Measurements from ENCODE around the gene TRABD2B. TPM values are rescaled to one million over a fixed set of nuclear protein-coding genes. Genes with fewer than 3 reads are reported as not detected.

The TRABD2B gene
- total RNA-seq, 1 donor from 2014 or later: 6.7 TPM

- H3K27me3 Mint-ChIP-seq: peaks cover 52% of the 10 kb centered on the region
- TF ChIP-seq CTCF (conservative IDR thresholded peaks at IDR 0.05): no peak
- H3K9me3 Mint-ChIP-seq: no peaks in the 10 kb centered on the region
- DNase-seq (ENCODE audit: extremely low spot score, unreplicated experiment): no peak
- peaks cover 9% of the 10 kb centered on the region for H3K4me1 Mint-ChIP-seq (ENCODE audit: unreplicated experiment)
- H3K27ac Mint-ChIP-seq: no peak overlapping the region
- no peak overlapping the region for H3K4me3 Mint-ChIP-seq
- H3K36me3 Mint-ChIP-seq: no peaks in the 10 kb centered on the region
Observed at GRCh38 chr1:47729685-47730084, 267.5 kb downstream of the TRABD2B start.

GRCh38 chr1:47727697-47728085, 269.5 kb downstream of the TRABD2B start:
- TF ChIP-seq CTCF (conservative IDR thresholded peaks at IDR 0.05): no peak
- no peak for DNase-seq (ENCODE audit: extremely low spot score, unreplicated experiment)
- H3K4me1 Mint-ChIP-seq (ENCODE audit: unreplicated experiment): peaks cover 9% of the 10 kb centered on the region
- no peak overlapping the region for H3K4me3 Mint-ChIP-seq
- no peak overlapping the region for H3K27ac Mint-ChIP-seq
- H3K27me3 Mint-ChIP-seq: peaks cover 64% of the 10 kb centered on the region
- H3K9me3 Mint-ChIP-seq: no peaks in the 10 kb centered on the region
- no peaks in the 10 kb centered on the region for H3K36me3 Mint-ChIP-seq

- Mint-ChIP-seq H3K4me3 (no peak overlapping the region), H3K9me3 (no peaks in the 10 kb centered on the region), H3K27me3 (peaks cover 64% of the 10 kb centered on the region), H3K27ac (peak overlapping the region; percentile 48), H3K4me1 (ENCODE audit: unreplicated experiment) (peaks cover 9% of the 10 kb centered on the region), H3K36me3 (no peaks in the 10 kb centered on the region)
- DNase-seq (ENCODE audit: extremely low spot score, unreplicated experiment): no peak
- no peak for TF ChIP-seq CTCF (conservative IDR thresholded peaks at IDR 0.05)
Observed at GRCh38 chr1:47727051-47727696, 270.0 kb downstream of the TRABD2B start.

GRCh38 chr1:47725992-47726855, 271.0 kb downstream of the TRABD2B start:
- peaks cover 67% of the 10 kb centered on the region for H3K27me3 Mint-ChIP-seq
- peak; percentile 97 for TF ChIP-seq CTCF (conservative IDR thresholded peaks at IDR 0.05)
- no peaks in the 10 kb centered on the region for H3K36me3 Mint-ChIP-seq
- H3K4me3 Mint-ChIP-seq: peak overlapping the region; percentile 77
- H3K27ac Mint-ChIP-seq: no peak overlapping the region
- H3K9me3 Mint-ChIP-seq: no peaks in the 10 kb centered on the region
- DNase-seq (ENCODE audit: extremely low spot score, unreplicated experiment): no peak
- peaks cover 15% of the 10 kb centered on the region for H3K4me1 Mint-ChIP-seq (ENCODE audit: unreplicated experiment)

- DNase-seq (ENCODE audit: extremely low spot score, unreplicated experiment): no peak
- no peak for TF ChIP-seq CTCF (conservative IDR thresholded peaks at IDR 0.05)
- H3K27ac Mint-ChIP-seq: no peak overlapping the region
- peaks cover 17% of the 10 kb centered on the region for H3K4me1 Mint-ChIP-seq (ENCODE audit: unreplicated experiment)
- H3K4me3 Mint-ChIP-seq: peak overlapping the region; percentile 77
- no peaks in the 10 kb centered on the region for H3K9me3 Mint-ChIP-seq
- H3K27me3 Mint-ChIP-seq: peaks cover 70% of the 10 kb centered on the region
- H3K36me3 Mint-ChIP-seq: no peaks in the 10 kb centered on the region
Observed at GRCh38 chr1:47725511-47725991, 271.6 kb downstream of the TRABD2B start.

Measured in type B pancreatic cell (in vitro differentiated cells).